Measurements from ENCODE around the gene XPC.

Gene XPC

DNA sequence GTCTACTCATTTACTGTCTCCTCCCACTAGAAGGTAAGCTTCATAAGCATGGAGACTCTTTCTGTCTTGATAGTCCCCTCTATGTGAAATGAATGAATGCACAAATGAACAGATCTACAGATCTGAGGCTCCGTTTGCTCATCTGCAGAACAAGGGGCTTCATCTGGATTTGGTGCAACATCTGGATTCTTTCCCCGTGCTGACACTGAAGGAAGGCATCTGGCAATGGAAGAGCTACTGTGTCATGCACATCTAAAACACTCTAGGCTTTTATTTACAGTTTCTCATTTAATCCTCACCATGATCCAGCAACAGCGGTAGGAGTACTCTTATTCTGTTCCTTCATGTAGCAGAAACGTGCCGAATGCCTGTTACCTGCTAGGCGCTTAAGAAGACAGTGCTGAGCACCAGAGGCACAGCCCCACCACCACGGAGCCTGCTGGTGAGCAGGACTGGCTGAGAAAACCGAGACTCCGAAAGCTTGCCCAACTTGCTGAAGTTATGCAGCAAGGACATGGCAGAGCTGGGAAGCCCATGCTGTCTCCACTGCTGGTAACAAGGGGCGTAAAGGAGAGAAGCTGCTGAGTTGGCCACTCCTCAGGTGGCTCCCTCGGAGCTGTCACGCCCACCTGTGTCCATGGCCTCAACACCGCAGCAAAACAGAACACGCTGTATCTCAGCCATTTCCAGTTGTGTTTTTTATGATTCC, 31.3 kb upstream of the XPC start:
- DNase-seq (ENCODE audit: low read depth, low spot score), result no peak
- no peak overlapping the region for H3K4me3 ChIP-seq (ENCODE audit: low read length)

GRCh38 chr3:14208977-14209394, 30.6 kb upstream of the XPC start:
- no peak for DNase-seq (ENCODE audit: low read depth, low spot score)
- H3K4me3 ChIP-seq (ENCODE audit: low read length), result no peak overlapping the region

GRCh38 chr3:14208168-14208567, 29.8 kb upstream of the XPC start:
- no peak for DNase-seq (ENCODE audit: low read depth, low spot score)

DNA sequence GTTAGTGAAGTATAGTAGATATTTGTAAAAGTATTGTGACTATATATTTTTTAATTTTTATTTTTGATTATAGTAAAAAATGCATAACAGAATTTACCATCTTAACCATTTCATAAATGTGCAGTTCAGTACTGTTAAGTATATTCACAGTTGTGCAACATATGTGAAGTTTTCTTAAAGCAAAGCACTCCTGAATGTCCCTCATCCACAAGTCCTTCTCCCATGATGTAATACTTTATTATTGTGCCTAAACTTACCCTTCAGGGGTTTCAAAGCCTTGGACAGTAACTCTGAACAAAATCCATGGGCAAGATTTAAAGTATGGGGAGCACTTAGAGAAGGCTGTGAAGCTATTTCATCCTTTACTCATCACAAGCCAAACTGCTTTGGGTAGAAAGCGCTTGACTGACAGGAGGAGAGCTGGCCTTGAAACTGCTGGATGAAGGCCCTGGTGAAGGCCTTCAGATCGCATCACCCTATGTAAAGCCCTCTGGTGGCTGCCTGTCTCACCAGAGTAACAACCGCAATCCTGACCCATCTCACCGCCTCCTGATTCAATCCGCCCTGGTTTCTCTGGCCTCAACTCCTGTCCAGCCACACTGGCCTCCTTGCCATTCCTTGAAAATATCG, 28.3 kb upstream of the XPC start:
- no peak for DNase-seq (ENCODE audit: low read depth, low spot score)
- no peak overlapping the region for H3K4me3 ChIP-seq (ENCODE audit: low read length)

More at GRCh38 chr3:14208168-14208567, 29.8 kb upstream of the XPC start:
- H3K4me3 ChIP-seq (ENCODE audit: low read length), result no peak overlapping the region

GRCh38 chr3:14204515-14205284, 26.3 kb upstream of the XPC start:
- H3K4me3 ChIP-seq (ENCODE audit: low read length), result no peak overlapping the region
- DNase-seq (ENCODE audit: low read depth, low spot score), result no peak

- peak; percentile 67 for DNase-seq (ENCODE audit: low read depth, low spot score)
- no peak overlapping the region for H3K4me3 ChIP-seq (ENCODE audit: low read length)
These were observed 25.2 kb upstream of the XPC start for GRCh38 chr3:14203521-14204079.

DNA sequence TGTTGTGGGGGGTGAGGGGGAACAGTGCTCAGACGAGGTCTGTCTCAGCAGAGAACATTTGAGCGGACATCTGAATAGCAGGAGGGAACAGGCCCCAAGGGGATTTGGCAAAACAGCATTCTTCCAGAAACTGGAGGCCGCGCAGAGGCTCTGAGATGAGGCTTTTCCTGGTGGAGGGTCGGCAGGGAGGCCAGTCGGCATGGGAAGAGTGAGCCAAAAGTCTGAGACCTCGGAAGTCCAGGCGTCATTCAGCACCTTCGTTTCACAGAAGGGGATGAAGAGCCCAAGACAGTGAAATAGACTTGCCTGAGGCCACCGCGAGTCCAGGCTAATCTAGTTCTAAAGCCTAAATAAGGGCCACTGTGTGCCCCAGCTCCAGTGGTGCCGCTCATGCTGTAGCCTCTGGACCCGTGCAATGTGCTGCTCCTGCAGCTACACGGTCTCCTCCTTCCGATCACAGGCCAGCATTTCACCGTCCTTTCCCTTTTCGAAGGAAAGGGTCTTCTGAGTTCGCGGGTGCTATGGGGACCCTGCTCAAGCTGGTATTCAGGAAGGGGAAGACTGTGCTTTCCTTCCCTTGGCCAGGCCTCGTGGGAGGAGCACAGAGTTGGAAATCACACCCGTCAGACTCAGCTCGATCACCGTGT, 24.6 kb upstream of the XPC start:
- no peak for DNase-seq (ENCODE audit: low read depth, low spot score)
- H3K4me3 ChIP-seq (ENCODE audit: low read length), result no peak overlapping the region

DNA sequence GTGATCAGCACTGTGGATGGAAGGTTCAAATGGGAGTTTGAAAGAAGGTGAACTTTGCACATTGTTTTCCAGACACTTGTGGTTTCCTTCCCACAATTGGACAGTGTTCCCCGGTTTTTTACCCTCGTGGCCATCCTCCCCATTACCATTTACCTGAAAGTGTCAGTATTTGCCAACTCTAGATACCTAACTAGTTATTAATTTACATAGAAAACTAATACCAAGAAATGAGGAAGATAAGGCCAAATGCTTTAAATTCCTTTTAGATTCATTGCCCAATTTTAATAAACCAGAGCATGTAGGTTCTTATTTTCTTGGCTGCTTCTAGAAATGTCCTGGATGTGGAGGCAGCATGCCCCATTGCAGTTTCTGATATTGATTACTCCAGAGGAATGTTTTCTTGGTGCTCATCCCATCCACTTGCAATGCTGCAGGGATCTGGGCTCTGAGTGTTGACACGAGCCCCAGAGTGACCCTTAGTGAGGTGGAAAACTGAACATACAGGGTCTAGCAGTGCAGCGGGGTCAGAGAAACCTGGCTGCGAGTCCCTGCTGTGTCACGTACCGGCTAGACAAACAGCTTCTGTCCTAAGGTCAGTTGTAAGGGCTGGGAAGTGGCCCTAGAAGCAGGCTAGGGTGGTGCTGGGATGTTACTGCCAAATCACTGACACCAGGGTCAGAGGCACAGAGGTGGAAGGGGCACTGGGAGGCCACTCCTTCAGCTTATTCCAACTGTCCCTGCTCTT, 23.7 kb upstream of the XPC start:
- H3K4me3 ChIP-seq (ENCODE audit: low read length), result no peak overlapping the region
- DNase-seq (ENCODE audit: low read depth, low spot score), result no peak

GRCh38 chr3:14200841-14201240, 22.4 kb upstream of the XPC start:
- no peak overlapping the region for H3K4me3 ChIP-seq (ENCODE audit: low read length)
- DNase-seq (ENCODE audit: low read depth, low spot score), result no peak

GRCh38 chr3:14200276-14200675, 21.9 kb upstream of the XPC start:
- DNase-seq (ENCODE audit: low read depth, low spot score), result no peak
- no peak overlapping the region for H3K4me3 ChIP-seq (ENCODE audit: low read length)

GRCh38 chr3:14199641-14200040, 21.2 kb upstream of the XPC start:
- no peak for DNase-seq (ENCODE audit: low read depth, low spot score)
- H3K4me3 ChIP-seq (ENCODE audit: low read length), result no peak overlapping the region

DNA sequence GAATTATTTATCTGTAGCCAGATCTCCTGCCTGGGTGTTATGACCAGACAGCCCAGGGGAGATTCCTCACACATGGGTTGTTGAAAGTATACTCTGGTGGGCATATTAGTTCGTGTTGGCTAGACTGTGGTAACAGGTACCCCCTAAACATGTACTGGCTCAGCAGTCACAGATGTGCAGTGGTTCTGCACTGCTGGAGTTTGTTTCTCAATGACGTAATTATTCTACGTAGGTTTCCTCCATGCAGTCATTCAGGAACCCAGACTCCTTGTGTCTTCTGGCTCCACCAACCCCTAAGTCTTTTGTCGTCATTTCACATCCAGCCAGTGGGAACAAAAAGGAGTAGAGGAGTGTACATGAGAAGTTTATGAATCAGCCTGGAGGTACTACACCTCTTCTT, 16.5 kb upstream of the XPC start:
- no peak overlapping the region for H3K4me3 ChIP-seq (ENCODE audit: low read length)
- DNase-seq (ENCODE audit: low read depth, low spot score), result no peak

- no peak for DNase-seq (ENCODE audit: low read depth, low spot score)
- no peak overlapping the region for H3K4me3 ChIP-seq (ENCODE audit: low read length)
These were observed 9.8 kb upstream of the XPC start for GRCh38 chr3:14188041-14188754.

- no peak for DNase-seq (ENCODE audit: low read depth, low spot score)
- no peak overlapping the region for H3K4me3 ChIP-seq (ENCODE audit: low read length)
These were observed 8.6 kb upstream of the XPC start for GRCh38 chr3:14186854-14187458.

DNA sequence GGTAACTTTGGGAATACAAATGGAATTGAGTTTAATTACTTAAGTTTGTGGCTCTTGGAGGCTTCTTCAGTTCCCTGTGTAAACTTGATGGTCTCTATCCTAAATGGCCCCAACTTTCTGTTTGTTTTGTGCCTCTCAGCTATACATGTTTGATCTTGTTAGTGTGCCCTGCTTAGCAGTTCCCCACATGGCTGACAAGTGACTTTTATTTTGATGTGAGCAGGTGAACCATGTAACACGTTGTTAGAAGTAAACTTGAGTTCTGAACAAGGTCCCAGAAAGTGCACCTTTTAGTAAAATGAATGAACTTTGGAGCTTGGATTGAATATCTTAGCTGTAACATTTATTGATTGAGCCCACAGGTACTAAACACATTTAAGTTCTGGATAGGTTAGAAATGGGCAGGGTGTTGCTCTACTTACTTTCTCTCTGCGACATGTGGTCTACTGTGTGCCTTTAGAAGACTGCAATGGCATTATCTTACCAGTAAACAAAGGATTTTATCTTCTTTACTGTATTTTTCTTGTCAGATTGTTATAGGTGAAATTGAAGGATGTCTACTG, 4.7 kb upstream of the XPC start:
- no peak overlapping the region for H3K4me3 ChIP-seq (ENCODE audit: low read length)
- no peak for DNase-seq (ENCODE audit: low read depth, low spot score)

DNA sequence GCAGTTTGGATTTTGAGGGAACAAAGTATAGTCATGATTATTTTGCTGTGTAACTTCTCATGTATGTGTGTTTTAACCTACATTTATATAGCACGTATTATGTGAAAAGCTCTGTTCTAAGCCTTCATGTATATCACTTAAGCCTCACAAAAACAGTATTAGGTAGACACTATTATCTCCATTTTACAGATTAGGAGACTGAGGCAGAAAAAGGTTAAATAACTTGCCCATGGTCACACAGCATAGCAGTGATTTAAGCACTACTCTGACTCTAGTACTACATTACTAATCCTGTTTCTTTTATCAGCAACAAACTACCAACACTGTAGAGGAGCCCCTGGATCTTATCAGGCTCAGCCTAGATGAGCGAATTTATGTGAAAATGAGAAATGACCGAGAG, 2.9 kb upstream of the XPC start:
- DNase-seq (ENCODE audit: low read depth, low spot score), result no peak
- H3K4me3 ChIP-seq (ENCODE audit: low read length), result no peak overlapping the region

DNA sequence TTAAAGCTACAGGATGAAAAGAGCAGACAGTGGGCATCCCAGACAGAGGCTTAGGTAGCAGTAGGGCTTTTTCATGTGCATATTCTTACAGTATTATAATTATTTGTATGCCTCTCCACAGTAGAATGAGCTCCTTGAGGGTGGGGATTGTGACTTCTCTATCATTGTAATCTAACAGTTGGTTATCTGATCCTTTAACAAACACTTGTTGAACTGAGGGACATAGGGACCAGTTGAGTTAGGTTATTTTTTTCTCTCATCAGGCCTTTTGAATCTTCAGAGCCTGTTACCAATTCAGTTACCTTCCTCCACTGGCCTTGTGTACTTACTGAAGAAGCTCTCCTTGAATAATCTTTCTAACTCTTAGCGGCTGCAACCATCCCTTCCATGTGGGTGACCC, 1.4 kb upstream of the XPC start:
- peak overlapping the region; percentile 98 for H3K4me3 ChIP-seq (ENCODE audit: low read length)
- no peak for DNase-seq (ENCODE audit: low read depth, low spot score)

GRCh38 chr3:14179114-14179465, 689 bp upstream of the XPC start:
- peak overlapping the region; percentile 98 for H3K4me3 ChIP-seq (ENCODE audit: low read length)
- no peak for DNase-seq (ENCODE audit: low read depth, low spot score)

Data from Jurkat, Clone E6-1 (cell line).